Esophagus squamous epithelium (tissue), 5 donors: ENCODE results near the gene AKR1C3. TPM values are rescaled to one million over a fixed set of nuclear protein-coding genes. Genes with fewer than 3 reads are reported as not detected.
"Not testable (repeated sequence)": the region's sequence is repeated elsewhere in the genome, so short reads cannot be mapped to it uniquely, and the experiment has no call there.

Experiments
- DNase-seq: peaks from one replicate; lab custom pipeline; 2025; lab: John Stamatoyannopoulos, UW
- H3K27ac ChIP-seq, 4 donors: fragments of 200-600 bp; sonication (generic); one replicate each; pipeline ENCODE4 v1.5.1; 2016 to 2019; ENCODE audit warnings: mild to moderate bottlenecking in 1 of 4
- H3K27me3 ChIP-seq, 4 donors: fragments of 200-600 bp; sonication (generic); 1 replicate in 3 of 4; 2 replicates in 1 of 4; pipeline versions ENCODE4 v1.5.1 to v1.6.0; 2017 to 2021; ENCODE audit warnings: antibody characterized with exemption in 1 of 4
- H3K36me3 ChIP-seq, 3 donors: fragments of 200-600 bp; sonication (generic); one replicate each; pipeline ENCODE4 v1.5.1; 2016 to 2019
- H3K4me1 ChIP-seq, 3 donors: fragments of 200-600 bp; sonication (generic); one replicate each; pipeline ENCODE4 v1.5.1; 2017 to 2019
- H3K4me3 ChIP-seq, 4 donors: fragments of 200-600 bp; sonication (generic); 1 replicate in 3 of 4; 2 replicates in 1 of 4; pipeline ENCODE4 v1.5.1; 2016 to 2019; ENCODE audit warnings: mild to moderate bottlenecking in 2 of 4, moderate library complexity in 1 of 4
- H3K9me3 ChIP-seq, 3 donors: fragments of 200-600 bp; sonication (generic); one replicate each; pipeline ENCODE4 v1.5.1; 2016 to 2019
- POLR2A ChIP-seq, 4 donors: fragments of 450-650 bp; IDR thresholded peaks; one replicate each; pipeline ENCODE4 v1.6.1; 2017; ENCODE audit warnings: antibody characterized with exemption in 4 of 4, mild to moderate bottlenecking in 4 of 4, moderate library complexity in 3 of 4
- WGBS, 2 donors: methylation state at CpG; one replicate each; pipeline ENCODE4 v1.1.5; 2018; 5-methylcytosine and 5-hydroxymethylcytosine counted together
- intact Hi-C: fragments of 100-400 bp; cut with DNase I; formaldehyde crosslinking; loops from one replicate; pipeline ENCODE4 v1.15.0; 2022
- total RNA-seq, 4 donors: library from RNA; depleted of rRNA; stranded (reverse); fragments of >200 nt; gene quantifications; one replicate each; pipeline ENCODE4 v1.1.0, GENCODE V29; 2016
- TF ChIP-seq, protein P1 (sequence below), 6 experiments: fragments of 450-650 bp in 4 of 6; fragments of 200-600 bp in 2 of 6; sonication (generic) in 2 of 6; IDR thresholded peaks; one replicate each; pipeline ENCODE4 v1.5.1; 2016 to 2019; ENCODE audit warnings: antibody characterized with exemption in 6 of 6, mild to moderate bottlenecking in 4 of 6, moderate library complexity in 4 of 6
- donor health status: DM: yes; HTN: yes; CAD: no.

The AKR1C3 gene
- total RNA-seq, 4 donors from 2014 or later: 45.6 to 149 (median 91.0) TPM

- no peak for DNase-seq
- Histone ChIP-seq H3K4me3 (no peak overlapping the region), H3K27ac (no peak overlapping the region), H3K27me3 (no peaks in the 10 kb centered on the region), H3K4me1 (peaks cover 0 to 52% (median 6%) of the 10 kb centered on the region in 3 donors), H3K9me3 (peaks cover 0 to 6% (median 0%) of the 10 kb centered on the region in 3 donors), H3K36me3 (peaks cover 0 to 6% (median 0%) of the 10 kb centered on the region in 3 donors)
- no peak for TF ChIP-seq POLR2A (IDR thresholded peaks at IDR 0.05)
- TF ChIP-seq, protein P1, sequence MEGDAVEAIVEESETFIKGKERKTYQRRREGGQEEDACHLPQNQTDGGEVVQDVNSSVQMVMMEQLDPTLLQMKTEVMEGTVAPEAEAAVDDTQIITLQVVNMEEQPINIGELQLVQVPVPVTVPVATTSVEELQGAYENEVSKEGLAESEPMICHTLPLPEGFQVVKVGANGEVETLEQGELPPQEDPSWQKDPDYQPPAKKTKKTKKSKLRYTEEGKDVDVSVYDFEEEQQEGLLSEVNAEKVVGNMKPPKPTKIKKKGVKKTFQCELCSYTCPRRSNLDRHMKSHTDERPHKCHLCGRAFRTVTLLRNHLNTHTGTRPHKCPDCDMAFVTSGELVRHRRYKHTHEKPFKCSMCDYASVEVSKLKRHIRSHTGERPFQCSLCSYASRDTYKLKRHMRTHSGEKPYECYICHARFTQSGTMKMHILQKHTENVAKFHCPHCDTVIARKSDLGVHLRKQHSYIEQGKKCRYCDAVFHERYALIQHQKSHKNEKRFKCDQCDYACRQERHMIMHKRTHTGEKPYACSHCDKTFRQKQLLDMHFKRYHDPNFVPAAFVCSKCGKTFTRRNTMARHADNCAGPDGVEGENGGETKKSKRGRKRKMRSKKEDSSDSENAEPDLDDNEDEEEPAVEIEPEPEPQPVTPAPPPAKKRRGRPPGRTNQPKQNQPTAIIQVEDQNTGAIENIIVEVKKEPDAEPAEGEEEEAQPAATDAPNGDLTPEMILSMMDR (IDR thresholded peaks at IDR 0.05): no peak
- intact Hi-C loops: loop anchor here (5.0 kb wide), 1 partner anchor 240 kb away; no protein-coding TSS in a partner anchor
- 85 to 98% methylated on average over 2 of the region's 2 CpGs for WGBS, 2 donors
These were observed 1.8 kb upstream of the AKR1C3 start for GRCh38 chr10:5092375-5092774.

- DNase-seq: no peak
- no peak for TF ChIP-seq POLR2A (IDR thresholded peaks at IDR 0.05)
- TF ChIP-seq, protein P1 (IDR thresholded peaks at IDR 0.05): no peak
- Histone ChIP-seq H3K4me1 (peaks cover 0 to 52% (median 6%) of the 10 kb centered on the region in 3 donors), H3K27ac (peak overlapping the region in 1 of 4 donors; percentile 85), H3K4me3 (no peak overlapping the region), H3K36me3 (peaks cover 0 to 13% (median 0%) of the 10 kb centered on the region in 3 donors), H3K9me3 (peaks cover 0 to 6% (median 0%) of the 10 kb centered on the region in 3 donors), H3K27me3 (no peaks in the 10 kb centered on the region)
- 46 to 48% methylated on average over 6 of the region's 6 CpGs for WGBS, 2 donors
- intact Hi-C loops: loop anchor here (5.0 kb wide), 1 partner anchor 241 kb away; no protein-coding TSS in a partner anchor
These were observed 1.1 kb upstream of the AKR1C3 start for GRCh38 chr10:5092848-5093790.

- DNase-seq: no peak
- intact Hi-C loops: no loop called here
- Histone ChIP-seq H3K4me3 (peak overlapping the region; percentile 35 to 70 (median 54)), H3K27ac (peak overlapping the region in 1 of 4 donors; percentile 85), H3K9me3 (no peaks in the 10 kb centered on the region), H3K36me3 (peaks cover 0 to 37% (median 0%) of the 10 kb centered on the region in 3 donors), H3K27me3 (no peaks in the 10 kb centered on the region), H3K4me1 (peaks cover 0 to 46% (median 3%) of the 10 kb centered on the region in 3 donors)
- TF ChIP-seq POLR2A (IDR thresholded peaks at IDR 0.05): no peak
- TF ChIP-seq, protein P1 (IDR thresholded peaks at IDR 0.05): peak in 1 of 6 experiments; percentile 11
- WGBS, 2 donors: 74 to 77% methylated on average over 4 of the region's 4 CpGs
These were observed 1.5 kb downstream of the AKR1C3 start for GRCh38 chr10:5095687-5096086.

- 86 to 93% methylated on average over 2 of the region's 2 CpGs for WGBS, 2 donors
- H3K36me3 ChIP-seq: peaks cover 0 to 37% (median 0%) of the 10 kb centered on the region in 3 donors
- no peak for DNase-seq
- H3K4me1 ChIP-seq: peaks cover 0 to 42% (median under 1%) of the 10 kb centered on the region in 3 donors
- no peaks in the 10 kb centered on the region for H3K27me3 ChIP-seq
- H3K4me3 ChIP-seq: peak overlapping the region in 3 of 4 donors; percentile 50 to 70 (median 57)
- peak overlapping the region in 1 of 4 donors; percentile 85 for H3K27ac ChIP-seq
- H3K9me3 ChIP-seq: no peaks in the 10 kb centered on the region
- TF ChIP-seq POLR2A (IDR thresholded peaks at IDR 0.05): no peak
- TF ChIP-seq, protein P1 (IDR thresholded peaks at IDR 0.05): no peak
- intact Hi-C loops: no loop called here
These were observed 1.9 kb downstream of the AKR1C3 start for GRCh38 chr10:5096108-5096507.

GRCh38 chr10:5102479-5102878, 8.3 kb downstream of the AKR1C3 start:
- peaks cover 0 to 87% (median 0%) of the 10 kb centered on the region in 3 donors for H3K36me3 ChIP-seq
- H3K4me3 ChIP-seq, H3K27me3 ChIP-seq, DNase-seq, H3K4me1 ChIP-seq, intact Hi-C loops, H3K9me3 ChIP-seq, H3K27ac ChIP-seq: not testable (repeated sequence)
- WGBS, 2 donors: 56 to 93% methylated on average over 2 of the region's 11 CpGs
